Stimulated activated CD4-positive, alpha-beta T cell treated with anti-CD3 and anti-CD28 coated beads, TNF-alpha, amount 100 ng/mL, for 4 hours (primary cell): Measurements from ENCODE around the gene RAD52.

ENCODE experiments used
- DNase-seq, 3 experiments: peaks; one replicate each; pipeline ENCODE4 v3.0.0-alpha.2; 2020; ENCODE audit warnings: low read depth in 3 of 3

Gene RAD52

DNA sequence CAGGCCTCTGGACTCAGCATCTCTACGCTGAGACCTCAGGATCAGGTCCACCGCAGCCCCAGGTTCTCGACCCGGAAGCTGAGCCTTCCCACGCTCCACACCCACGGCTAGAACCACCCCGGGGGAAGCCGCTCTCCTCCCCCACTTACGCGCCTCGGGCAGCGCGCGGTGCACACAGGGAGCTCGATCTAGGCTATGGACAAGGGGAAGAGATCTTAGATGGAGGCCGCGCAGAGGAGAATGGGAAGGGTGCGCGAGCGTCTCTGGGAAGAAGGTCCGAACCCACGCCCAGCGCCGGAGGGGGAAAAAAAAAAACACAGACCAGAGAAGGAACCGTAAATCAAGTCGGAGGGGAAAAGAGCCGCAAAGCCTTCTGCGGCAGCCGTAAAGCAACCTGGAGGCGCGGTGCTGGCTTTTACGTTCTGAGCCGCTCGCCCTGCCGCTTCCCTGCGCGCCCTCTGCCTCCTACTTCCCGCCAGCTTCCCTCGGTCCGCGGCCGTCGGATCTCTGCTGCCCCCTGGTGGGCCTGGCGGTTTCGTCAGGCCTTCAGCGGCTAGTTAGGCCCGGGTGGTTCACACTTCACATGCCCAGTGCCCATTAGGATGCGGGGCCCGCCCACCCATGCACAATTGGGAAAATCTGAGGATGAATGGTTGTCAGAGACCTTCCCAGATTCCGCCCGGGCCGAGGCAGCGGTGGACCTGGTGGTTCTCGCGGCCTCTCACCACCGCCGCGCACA is at the start of gene RAD52:
RAD52 (minus strand) TSS at position 242 of the 739 bp plus-strand sequence. CDS start 16,636 bp downstream, outside the sequence.
- peak; percentile 95 to 98 (median 97) for DNase-seq

DNA sequence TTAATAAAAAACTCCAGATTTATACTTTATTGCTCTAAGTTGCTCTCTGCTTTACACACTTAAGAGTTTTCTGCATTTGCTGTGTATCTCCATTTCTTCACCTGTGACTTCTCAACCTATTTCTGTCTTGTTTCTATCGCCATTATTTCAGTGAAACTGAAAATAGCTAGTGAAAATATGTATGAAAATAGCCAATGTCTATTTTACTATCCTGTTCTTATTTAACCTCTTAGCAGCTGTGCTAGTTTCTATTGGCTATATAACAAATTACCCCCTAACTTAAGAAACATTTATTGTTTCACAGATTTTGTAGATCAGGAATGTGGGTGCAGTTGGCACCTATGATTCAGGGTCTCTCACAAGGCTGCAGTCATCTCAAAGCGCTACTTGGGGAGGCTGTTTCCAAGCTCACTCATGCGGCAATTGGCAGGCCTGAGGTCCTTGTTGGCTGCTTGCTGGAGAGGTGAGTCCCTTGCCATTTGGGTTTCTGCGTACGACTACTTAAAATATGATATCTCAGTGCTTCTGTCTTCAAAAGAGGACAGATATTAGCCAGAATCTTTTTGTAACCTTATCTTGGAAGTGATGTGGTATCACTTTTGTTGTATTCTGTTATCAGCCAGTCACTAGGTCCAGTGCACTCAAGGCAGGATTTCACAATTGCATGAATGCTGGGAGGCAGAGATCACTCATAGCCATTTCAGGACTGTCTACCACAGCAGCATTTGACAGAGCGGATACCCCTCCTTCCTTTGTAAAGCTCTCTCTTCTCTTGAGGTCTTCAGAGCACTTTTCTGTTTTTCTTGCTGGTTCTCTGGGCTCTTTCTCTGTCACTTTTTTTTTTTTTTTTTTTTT is 48.8 kb upstream of the RAD52 start:
- DNase-seq = no peak

DNA sequence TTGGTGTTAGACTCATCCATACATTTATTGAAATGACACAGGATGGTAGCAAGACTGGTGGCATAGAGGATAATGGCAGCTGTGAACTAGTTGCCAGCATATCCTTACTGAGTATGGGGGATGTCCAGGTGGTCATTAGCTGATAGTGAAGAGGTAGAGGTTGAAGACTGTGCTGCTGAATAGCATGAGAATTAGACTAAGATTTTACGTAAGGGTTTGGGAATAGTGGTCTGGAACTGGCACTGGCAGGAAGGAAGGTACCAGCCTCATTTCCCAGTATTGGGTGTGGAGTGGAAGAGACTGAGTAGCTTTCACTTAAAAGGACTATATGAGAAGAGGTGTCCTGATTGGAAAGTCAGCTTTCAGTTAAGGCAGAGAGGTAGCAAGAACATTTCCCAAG is 48.0 kb upstream of the RAD52 start:
- no peak for DNase-seq

DNA sequence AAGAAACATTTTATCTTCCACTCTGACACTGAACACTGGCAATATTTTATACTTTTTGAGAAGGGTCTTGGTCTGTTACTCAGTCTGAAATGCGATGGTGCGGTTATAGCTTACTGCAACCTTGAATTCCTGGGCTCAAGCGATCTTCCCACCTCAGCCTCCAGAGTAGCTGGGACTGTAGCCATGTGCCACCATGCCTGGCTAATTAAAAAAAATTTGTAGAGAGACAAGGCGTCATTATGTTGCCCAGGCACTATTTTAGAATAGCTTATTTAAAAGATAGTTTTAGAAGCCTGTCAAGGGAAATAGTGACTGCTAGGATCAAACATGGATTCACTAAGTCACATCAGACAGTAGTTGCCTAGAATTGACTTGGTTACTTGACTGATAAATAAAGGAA is 47.4 kb upstream of the RAD52 start:
- no peak for DNase-seq

DNA sequence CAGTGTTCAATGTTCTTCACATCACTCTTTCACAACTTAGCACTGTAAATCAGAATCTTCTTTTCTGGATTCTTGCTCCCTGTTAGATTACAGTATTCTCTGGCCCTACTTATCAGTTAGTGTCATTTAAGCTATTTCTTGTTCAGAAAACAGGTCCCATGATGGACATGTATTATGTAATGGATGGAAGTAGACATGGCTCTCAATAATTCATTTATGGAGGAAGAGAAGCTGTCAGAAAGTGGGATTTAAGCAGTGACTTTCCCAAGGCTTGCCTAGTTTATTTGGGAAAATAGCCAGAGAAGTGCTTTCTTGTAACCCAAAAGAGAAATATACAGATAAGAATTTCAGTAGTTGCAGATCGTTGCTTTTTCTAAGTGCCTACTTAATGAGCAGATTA is 43.2 kb upstream of the RAD52 start:
- no peak for DNase-seq

DNA sequence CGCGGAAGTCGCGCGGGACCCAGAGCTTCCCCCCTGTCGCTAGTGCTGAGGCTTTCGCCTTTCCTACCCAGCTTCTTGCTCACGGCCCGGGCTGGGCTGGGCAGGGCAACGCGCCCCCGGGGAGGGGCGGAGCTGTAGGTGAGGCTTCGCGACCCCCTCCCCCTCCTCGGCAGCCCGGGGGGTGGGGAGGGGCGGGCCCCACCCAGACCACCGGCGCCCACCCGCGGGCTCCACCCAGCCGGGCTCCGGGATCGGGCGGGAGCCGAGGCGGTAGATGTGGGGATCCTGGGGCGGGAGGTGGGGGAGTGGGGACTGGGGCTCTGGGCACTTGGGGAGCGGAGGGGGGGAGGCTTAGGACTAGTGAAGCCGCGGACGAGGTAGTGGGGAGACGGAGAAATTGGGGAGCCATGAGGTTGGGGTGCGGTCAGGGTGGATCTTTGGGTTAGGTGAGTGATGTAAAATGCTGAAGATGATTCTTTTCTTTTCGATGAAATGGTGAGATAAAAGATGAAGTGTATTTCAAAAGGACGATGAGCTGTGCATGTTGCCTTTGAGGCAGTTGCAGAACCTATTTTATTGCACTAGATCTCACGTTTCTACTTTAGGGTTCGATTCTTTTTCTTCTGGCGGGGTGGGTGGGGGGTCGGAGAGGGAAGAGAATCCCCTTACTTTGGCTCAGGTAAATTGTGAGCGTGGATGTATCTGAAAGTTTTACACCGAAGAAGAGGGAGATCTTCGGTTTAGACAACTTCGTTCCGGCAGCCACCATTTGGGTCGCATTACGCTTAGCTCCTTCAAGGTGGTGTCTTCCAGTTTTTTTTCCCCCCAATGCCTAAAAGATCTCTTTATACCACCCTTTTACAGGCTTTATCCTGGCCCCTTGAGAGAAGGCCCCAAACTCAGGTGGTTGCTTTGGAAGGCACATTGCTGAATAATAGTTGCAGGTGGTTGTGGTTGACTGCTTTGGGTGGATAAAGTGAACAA is 42.1 kb upstream of the RAD52 start:
- no peak for DNase-seq

DNA sequence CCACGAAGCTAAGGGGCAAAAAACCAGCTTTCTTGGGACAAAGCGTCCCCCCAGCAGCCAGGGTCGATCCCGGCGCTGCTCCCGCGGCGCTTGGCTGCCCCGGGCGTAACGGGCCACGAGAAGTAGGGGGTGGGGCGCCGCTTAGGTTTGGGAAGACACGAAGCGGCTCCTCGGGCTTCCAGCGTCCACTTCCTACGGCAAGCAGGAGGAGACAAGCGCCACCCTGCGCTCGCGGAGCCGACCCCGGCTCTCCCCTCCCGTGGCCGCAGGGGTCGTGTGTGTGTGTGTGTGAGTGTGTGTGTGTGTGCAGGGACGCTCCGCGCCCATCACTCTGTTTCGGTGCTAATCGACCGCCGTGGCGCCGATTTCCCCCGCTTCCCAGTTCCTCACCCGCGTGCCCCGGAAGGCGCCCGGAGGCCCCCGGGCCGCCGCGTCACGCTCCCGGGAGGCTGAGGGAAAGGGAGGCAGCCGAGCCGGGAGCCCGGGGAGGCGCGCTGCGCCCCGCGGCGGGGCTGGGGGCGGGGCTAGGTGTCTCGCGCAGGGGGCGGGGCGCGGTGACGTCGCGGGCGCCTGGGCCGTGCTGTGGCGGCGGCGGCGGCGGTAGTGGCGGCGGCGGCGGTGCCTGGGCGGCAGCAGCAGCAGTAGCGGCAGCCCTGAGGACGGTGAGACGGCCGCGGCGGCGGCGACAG is 41.3 kb upstream of the RAD52 start, which contains the start of gene ERC1:
ERC1 (plus strand) TSS at position 563 of the 689 bp plus-strand sequence. CDS start 36,681 bp downstream, outside the sequence.
- DNase-seq = peak; percentile 73 to 87 (median 76)

DNA sequence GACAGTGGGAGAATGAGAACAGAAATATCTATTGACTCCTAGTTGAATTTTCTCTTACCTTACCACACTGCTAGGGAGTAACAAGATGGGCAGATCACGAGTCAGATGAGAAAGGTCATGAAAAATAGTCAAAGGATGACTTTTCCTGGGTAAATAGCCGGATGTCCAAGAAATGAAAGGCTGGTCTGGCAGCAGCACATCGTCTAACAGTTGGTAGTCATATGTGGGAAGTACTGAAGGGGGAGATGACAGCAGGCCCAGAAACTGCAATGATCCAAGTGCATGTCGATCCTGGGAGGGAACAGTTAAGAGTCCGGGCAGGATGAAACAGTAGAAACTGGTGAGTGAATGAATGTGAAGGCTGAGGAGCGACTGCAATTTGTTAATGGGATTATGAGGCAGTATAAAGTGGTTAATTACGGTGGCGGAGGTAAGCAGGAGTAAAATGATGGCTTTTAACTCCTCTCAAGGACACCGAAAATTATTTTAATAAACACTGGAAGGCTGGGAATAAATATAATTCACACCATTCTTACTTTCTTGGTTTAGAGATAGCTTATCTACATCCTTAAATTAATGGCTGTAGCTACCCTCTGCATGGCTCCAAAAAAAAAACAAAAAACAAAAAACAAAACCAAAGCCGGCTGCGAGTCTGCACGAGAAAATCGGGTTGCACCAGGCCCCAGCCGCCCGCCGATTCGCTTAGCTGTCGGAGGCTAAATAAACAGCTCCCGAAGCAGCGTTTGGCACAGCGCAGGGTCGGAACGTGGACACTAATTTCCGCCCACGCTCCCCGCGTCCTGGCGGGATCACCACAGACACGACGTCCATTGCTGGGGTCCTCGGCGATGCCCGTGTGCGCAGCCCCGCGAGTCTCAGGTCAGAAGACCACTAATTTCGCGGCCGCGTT is 40.5 kb upstream of the RAD52 start:
- peak in 1 of 3 experiments; percentile 13 for DNase-seq

DNA sequence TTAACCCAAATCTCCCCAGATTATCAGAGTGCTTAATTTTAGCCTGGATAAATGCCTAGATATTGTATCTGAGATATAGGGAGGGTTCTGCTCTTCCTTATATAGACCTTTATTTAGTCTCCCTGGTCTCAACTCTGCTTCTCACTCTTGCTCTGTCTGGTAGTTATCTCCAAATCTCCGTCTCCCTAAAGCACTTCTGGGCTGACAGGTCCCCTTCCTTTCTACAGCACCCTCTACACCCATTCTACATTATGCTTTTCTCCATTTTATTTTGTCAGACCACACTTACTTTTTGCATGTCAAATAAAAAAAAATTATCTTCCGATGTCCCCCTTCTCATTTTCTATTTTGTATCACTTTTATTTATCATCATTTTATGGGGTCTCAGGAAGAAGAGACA is 39.6 kb upstream of the RAD52 start:
- no peak for DNase-seq

DNA sequence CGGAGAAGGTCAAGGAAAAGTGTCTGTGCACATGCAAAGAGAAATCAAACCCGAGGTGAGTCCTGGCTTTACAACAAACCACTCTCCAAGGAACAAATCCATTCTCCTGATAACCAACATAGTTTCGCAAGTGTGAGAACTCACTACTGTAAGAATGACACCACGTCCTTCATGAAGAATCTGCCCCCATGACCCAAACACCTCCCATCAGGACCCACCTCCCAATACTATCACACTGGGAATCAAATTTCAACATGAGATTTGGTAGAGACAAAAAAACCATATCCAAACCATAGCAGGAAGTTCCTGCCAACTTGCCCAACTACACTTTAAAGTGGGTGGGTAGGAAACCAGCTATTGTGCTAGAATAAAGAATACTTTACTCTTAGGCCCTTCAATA is 39.2 kb upstream of the RAD52 start:
- DNase-seq = no peak

DNA sequence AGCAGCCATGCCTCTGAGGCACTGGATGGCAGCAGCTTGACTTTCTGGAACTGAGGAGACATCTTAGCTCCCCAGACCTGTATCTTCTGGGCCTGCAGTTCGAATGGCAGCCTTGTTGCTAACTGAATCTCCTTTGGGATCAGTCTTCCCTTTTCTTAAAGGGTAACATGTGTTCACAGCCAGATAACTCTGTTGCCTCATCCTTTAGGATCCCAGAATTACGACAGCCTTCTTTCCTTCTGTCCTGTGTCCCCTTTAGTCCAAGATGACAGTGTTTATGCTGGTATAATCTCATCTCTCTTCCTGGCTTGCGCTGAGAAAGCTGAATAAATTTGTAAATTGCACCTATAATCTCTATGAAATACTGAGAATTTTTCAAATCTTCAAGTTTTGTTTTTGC is 32.5 kb upstream of the RAD52 start:
- no peak for DNase-seq

DNA sequence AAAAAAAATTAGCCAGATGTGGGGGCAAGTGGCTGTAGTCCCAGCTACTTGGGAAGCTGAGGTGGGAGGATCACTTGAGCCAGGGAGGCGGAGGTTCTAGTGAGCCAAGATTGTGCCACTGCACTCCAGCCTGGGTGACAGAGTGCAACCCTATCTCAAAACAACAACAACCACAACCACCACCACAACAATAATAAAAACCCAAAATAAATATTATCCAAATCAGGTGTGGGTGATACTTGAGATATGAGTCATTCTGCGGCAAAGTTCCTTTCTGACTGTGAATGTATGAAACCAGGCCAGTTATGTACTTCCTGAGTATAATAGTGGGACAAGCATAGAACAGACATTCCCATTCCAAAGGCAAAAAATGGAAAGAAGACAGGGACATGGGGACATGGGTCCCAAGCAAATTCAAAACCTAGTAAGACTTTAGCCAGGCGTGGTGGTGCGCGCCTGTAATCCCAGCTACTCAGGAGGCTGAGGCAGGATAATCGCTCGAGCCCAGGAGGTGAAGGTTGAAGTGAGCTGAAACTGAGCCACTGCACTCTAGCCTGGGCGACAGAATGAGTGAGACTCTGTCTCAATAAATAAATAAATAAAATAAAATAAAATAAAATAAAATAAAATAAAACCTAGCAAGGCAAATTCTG is 31.8 kb upstream of the RAD52 start:
- DNase-seq = no peak

DNA sequence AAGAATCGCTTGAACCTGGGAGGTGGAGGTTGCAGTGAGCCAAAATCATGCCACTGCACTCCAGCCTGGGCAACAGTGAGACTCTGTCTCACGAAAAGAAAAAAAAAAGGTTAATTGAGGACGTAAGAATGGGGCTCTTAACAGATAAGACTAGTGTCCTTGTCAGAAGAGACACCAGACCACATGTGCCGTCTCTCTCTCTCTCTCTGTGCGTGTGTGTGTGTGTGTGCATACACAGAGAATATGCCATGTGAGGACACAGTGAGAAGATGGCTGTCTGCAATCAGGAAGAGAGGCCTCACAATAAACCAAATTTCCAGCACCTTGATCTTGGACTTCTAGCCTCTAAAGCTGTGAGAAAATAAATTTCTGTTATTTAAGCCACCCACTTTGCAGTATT is 29.9 kb upstream of the RAD52 start:
- no peak for DNase-seq

DNA sequence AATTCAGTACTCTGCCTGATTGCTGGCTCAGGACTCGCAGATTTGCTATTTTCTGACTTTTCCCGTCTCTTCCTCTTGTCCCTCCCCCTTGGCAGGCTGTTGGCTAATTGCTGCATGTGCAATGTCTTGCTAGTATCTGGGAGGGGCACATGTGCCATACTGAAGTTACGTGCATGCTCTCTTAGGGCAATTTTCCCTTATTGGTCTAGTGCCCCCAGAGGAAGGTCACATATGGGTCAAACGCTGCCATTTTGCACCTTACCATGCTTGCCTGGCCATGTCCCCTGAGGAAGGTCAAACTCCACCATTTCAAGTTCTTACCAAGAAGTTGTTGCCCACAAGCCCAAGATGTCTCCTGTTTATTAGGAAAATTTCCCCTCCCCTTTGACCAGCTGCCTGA is 27.7 kb upstream of the RAD52 start:
- DNase-seq = no peak

DNA sequence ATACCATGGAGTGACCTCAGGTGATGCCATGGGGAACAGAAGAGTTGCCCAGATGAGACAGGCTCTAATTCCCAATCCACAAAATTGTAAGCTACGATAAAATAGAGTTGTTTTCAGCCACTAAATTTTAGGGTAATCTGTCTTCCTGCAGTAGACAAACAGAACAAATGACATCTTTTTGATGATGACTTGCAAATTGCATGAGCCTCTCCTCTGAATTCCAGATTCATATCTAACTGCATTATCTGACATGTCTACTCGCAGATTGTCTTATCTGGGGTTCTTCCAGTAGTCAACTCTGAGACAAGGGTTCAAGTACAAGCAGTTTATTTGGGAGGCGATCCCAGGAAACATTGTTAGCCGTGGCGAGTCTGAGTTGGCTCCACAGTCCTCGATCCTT is 27.1 kb upstream of the RAD52 start:
- no peak for DNase-seq

DNA sequence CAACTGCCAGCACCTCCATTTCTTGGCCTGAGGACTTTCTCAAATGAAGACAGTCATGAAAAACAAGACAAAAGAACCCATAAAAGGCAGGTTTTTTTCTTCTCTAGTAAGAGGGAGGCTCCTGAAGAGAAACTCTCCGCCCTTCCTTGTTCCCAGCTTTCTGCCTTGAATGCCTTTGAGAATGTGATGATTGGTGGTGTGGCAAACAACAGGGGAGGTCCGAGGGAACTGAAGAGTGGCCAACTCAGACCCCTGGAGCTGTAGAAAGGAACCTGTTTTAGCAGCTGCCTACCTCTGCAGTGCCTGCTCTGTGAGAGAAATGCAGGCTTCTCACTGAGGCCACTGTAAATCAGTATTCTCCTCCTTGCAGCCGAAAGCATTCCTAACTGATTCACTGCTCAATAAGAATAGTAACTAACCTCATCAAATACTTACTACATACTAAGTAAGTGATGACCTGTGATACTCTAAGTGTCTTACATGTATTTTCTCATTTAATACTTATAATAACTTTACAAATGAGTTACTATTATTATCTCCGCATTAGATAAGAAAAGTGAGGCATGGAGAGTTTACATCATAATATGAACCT is 24.9 kb upstream of the RAD52 start:
- DNase-seq = no peak

DNA sequence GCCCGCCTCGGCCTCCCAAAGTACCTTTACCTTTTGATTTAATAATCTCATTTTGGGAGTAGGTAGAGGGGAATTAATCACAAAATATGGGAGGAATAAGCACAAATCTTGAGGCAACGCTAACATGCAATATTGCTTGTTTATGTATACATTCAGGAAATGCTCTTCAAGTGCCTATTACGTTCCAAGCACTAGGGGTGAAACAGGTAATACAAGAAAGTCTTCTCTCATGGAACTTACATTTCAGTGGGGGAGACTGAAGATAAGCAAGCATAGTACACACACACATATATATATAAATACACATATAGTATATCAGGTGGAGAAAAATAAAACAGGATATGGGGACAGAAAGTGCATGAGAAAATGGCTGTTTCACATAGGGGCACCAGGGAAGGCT is 22.5 kb upstream of the RAD52 start:
- no peak for DNase-seq

DNA sequence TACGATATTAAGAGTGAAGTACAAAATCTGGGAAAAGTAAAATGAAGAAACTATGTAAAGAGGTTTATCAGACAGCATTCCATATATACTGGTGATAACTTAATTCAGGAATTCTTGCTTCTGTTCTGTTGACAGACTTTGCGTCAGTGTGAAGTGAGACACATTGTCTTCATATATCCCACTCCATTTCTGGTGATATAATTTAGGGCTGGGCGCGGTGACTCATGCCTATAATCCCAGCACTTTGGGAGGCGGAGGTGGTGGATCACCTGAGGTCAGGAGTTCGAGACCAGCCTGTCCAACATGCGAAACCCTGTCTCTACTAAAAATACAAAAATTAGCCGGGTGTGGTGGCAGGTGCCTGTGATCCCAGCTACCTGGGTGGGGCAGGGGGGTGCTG is 20.3 kb upstream of the RAD52 start:
- no peak for DNase-seq

DNA sequence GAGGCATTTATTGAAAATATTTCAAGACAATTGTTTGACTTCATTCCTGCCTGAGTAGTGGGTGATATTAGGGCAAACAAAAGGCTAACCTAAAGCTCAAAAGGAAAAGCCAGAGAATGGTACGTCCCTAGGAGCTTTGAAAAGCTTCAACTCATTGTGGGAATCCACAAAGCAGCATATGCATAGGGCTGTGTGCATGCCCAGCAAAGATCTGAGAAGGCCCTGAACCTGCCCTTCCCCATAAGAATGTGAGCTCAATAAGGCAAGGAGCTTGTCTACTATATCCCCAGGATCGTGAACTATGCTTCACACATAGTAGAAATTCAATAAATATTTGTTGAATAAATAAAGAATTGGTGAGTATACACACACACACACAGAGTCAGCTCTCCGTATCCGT is 19.1 kb upstream of the RAD52 start:
- no peak for DNase-seq
